HUES6 (cell line): Measurements from ENCODE around the gene CFAP54.

Experiments used
- H3K27ac ChIP-seq: 2 replicates; pipeline ENCODE4 v1.7.0; 2013; ENCODE audit warnings: low read depth, mild to moderate bottlenecking, low read length, inconsistent platforms
- H3K27me3 ChIP-seq: 2 replicates; pipeline ENCODE4 v1.6.1; 2013; ENCODE audit warnings: low read length; ENCODE audit not compliant: control insufficient read depth, insufficient read depth
- H3K36me3 ChIP-seq: 2 replicates; pipeline ENCODE4 v1.6.1; 2013; ENCODE audit warnings: low read length; ENCODE audit not compliant: control insufficient read depth, insufficient read depth
- H3K4me1 ChIP-seq: 2 replicates; pipeline ENCODE4 v1.6.1; 2013; ENCODE audit warnings: low read length; ENCODE audit not compliant: control insufficient read depth, insufficient read depth
- H3K4me3 ChIP-seq: 2 replicates; pipeline ENCODE4 v1.5.1; 2013; ENCODE audit warnings: low read depth, low read length
- H3K9ac ChIP-seq: one replicate; pipeline ENCODE4 v1.6.1; 2013; ENCODE audit warnings: mild to moderate bottlenecking, low read length
- H3K9me3 ChIP-seq: 2 replicates; pipeline ENCODE4 v1.6.1; 2013; ENCODE audit warnings: low read depth, low read length; ENCODE audit not compliant: control insufficient read depth, insufficient read depth

Gene CFAP54

GRCh38 chr12:96824074-96824837 lies 334.9 kb downstream of the CFAP54 start:
- no peak overlapping the region for H3K9ac ChIP-seq
- no peaks in the 10 kb centered on the region for H3K4me1 ChIP-seq
- no peaks in the 10 kb centered on the region for H3K36me3 ChIP-seq
- no peak overlapping the region for H3K27ac ChIP-seq
- H3K9me3 ChIP-seq: no peaks in the 10 kb centered on the region
- H3K4me3 ChIP-seq: no peak overlapping the region
- no peaks in the 10 kb centered on the region for H3K27me3 ChIP-seq

GRCh38 chr12:96824838-96825236 lies 335.5 kb downstream of the CFAP54 start:
- H3K4me3 ChIP-seq: no peak overlapping the region
- no peaks in the 10 kb centered on the region for H3K4me1 ChIP-seq
- no peaks in the 10 kb centered on the region for H3K36me3 ChIP-seq
- no peak overlapping the region for H3K9ac ChIP-seq
- H3K9me3 ChIP-seq: no peaks in the 10 kb centered on the region
- no peaks in the 10 kb centered on the region for H3K27me3 ChIP-seq
- H3K27ac ChIP-seq: no peak overlapping the region

DNA sequence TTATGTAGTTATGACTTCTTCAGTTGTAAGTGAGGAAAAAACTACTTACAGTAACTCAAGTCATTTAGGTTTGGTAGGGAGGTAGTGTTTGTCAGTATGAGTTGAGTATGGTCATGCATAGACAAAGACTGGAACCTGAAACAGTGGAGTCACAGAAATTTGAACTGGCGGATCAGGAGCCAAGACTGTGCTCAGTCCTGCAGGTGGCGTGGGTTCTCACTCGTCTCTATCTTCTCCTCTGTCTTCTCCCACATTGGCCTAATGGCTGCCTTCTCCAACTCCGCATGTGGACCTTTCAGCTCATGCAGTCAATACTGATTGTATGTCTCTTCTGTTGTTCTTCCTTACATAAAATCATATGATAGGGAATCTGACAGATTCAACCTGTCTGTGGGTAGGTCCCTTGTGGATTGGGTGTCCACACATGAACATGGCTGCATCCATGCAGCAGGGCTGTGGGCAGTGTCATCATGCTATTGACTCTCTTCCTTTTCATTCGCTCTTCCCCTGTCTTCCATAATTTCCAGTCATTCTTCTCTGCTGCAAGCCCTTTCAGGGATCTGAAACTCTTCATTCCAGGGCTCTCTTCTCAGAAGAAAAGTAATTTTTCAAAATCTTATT lies 338.9 kb downstream of the CFAP54 start:
- H3K27ac ChIP-seq: no peak overlapping the region
- no peak overlapping the region for H3K9ac ChIP-seq
- no peaks in the 10 kb centered on the region for H3K4me1 ChIP-seq
- 0 out of 2 replicates have a peak, but pooled peaks cover 2% of the 10 kb centered on the region for H3K9me3 ChIP-seq
- no peaks in the 10 kb centered on the region for H3K27me3 ChIP-seq
- no peak overlapping the region for H3K4me3 ChIP-seq
- no peaks in the 10 kb centered on the region for H3K36me3 ChIP-seq

- no peaks in the 10 kb centered on the region for H3K4me1 ChIP-seq
- H3K27me3 ChIP-seq: no peaks in the 10 kb centered on the region
- H3K27ac ChIP-seq: no peak overlapping the region
- no peak overlapping the region for H3K4me3 ChIP-seq
- 0 out of 2 replicates have a peak, but pooled peaks cover 2% of the 10 kb centered on the region for H3K9me3 ChIP-seq
- H3K36me3 ChIP-seq: no peaks in the 10 kb centered on the region
- H3K9ac ChIP-seq: no peak overlapping the region
These were observed 340.0 kb downstream of the CFAP54 start for GRCh38 chr12:96829354-96829753.

GRCh38 chr12:96831346-96831745 lies 342.0 kb downstream of the CFAP54 start:
- Histone ChIP-seq H3K9ac (no peak overlapping the region), H3K4me3 (no peak overlapping the region), H3K9me3 (0 out of 2 replicates have a peak, but pooled peaks cover 2% of the 10 kb centered on the region), H3K4me1 (no peaks in the 10 kb centered on the region), H3K27me3 (no peaks in the 10 kb centered on the region), H3K27ac (no peak overlapping the region), H3K36me3 (no peaks in the 10 kb centered on the region)

- Histone ChIP-seq H3K9ac (no peak overlapping the region), H3K27me3 (no peaks in the 10 kb centered on the region), H3K27ac (no peak overlapping the region)
These were observed 356.9 kb downstream of the CFAP54 start for GRCh38 chr12:96846293-96846692.

DNA sequence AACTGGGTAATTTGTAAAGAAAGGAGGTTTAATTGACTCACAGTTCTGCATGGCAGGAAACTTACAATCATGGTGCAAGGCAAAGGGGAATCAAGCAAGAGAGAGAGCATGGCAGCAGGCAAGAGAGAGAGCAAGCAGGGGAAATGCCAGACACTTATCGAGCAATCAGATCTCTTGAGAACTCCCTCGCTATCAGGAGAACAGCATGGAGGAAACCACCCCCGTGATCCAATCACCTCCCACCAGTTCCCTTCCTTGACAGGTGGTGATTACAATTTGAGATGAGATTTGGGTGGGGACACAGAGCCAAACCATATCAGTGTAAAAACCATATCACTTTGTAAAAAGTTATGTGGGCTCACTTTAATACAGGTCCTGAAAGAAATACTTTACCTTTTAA lies 361.3 kb downstream of the CFAP54 start:
- H3K27me3 ChIP-seq: no peaks in the 10 kb centered on the region
- H3K4me3 ChIP-seq: no peak overlapping the region
- H3K36me3 ChIP-seq: no peaks in the 10 kb centered on the region
- no peak overlapping the region for H3K27ac ChIP-seq
- no peak overlapping the region for H3K9ac ChIP-seq
- peaks cover 10% of the 10 kb centered on the region for H3K4me1 ChIP-seq
- H3K9me3 ChIP-seq: no peaks in the 10 kb centered on the region

More at GRCh38 chr12:96846293-96846692, 356.9 kb downstream of the CFAP54 start:
- Histone ChIP-seq H3K4me1 (peaks cover 10% of the 10 kb centered on the region), H3K9me3 (no peaks in the 10 kb centered on the region), H3K36me3 (no peaks in the 10 kb centered on the region), H3K4me3 (no peak overlapping the region)

DNA sequence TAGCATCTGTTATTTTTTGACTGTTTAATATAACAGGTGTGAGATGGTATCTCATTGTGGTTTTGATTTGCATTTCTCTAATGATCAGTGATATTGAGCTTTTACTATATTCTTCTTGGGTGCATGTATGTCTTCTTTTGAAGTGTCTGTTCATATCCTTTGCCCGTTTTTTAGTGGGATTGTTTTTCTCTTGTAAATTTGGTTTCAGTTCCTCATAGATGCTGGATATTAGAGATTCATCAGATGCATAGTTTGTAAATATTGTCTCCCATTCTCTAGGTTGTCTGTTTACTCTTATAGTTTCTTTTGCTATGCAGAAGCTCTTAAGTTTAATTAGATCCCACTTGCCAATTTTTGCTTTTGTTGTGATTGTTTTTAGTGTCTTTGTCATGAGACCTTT lies 368.8 kb downstream of the CFAP54 start:
- peaks cover 9% of the 10 kb centered on the region for H3K9me3 ChIP-seq
- no peak overlapping the region for H3K27ac ChIP-seq
- H3K27me3 ChIP-seq: no peaks in the 10 kb centered on the region
- H3K4me3 ChIP-seq: no peak overlapping the region
- H3K36me3 ChIP-seq: no peaks in the 10 kb centered on the region
- peaks cover 6% of the 10 kb centered on the region for H3K4me1 ChIP-seq
- no peak overlapping the region for H3K9ac ChIP-seq

- Histone ChIP-seq H3K9me3 (peaks cover 9% of the 10 kb centered on the region), H3K9ac (no peak overlapping the region), H3K27ac (0 out of 2 replicates have a peak overlapping the region, but pooled peaks have one; percentile 50), H3K4me1 (peaks cover 6% of the 10 kb centered on the region), H3K36me3 (no peaks in the 10 kb centered on the region), H3K27me3 (no peaks in the 10 kb centered on the region), H3K4me3 (no peak overlapping the region)
These were observed 372.3 kb downstream of the CFAP54 start for GRCh38 chr12:96861656-96862055.

GRCh38 chr12:96862326-96862725 lies 372.9 kb downstream of the CFAP54 start:
- no peaks in the 10 kb centered on the region for H3K27me3 ChIP-seq
- H3K9me3 ChIP-seq: peaks cover 3% of the 10 kb centered on the region
- H3K27ac ChIP-seq: 0 out of 2 replicates have a peak overlapping the region, but pooled peaks have one; percentile 50
- H3K4me3 ChIP-seq: no peak overlapping the region
- H3K9ac ChIP-seq: no peak overlapping the region
- no peaks in the 10 kb centered on the region for H3K36me3 ChIP-seq
- H3K4me1 ChIP-seq: peaks cover 6% of the 10 kb centered on the region

DNA sequence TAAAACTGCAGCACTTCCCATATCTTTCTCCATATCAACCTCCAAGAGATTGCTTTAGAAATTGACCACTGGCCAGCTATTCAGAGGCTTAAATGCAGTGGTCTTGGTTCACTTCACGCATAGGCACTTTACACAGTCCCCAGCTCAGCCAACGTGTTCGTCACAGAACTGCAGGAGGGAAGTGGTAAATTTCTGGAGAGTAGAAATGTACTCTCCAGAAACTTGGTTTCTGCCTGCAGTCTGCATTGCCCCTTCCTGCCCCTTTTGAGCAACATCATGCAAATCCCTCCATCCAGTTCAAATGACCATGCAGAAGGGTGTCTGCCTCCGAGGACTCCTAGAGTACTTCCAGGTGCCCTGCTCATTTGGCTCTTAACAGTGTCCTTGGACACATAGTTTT lies 375.0 kb downstream of the CFAP54 start:
- Histone ChIP-seq H3K4me3 (no peak overlapping the region), H3K4me1 (peaks cover 6% of the 10 kb centered on the region), H3K27ac (no peak overlapping the region), H3K9me3 (no peaks in the 10 kb centered on the region), H3K27me3 (no peaks in the 10 kb centered on the region), H3K36me3 (no peaks in the 10 kb centered on the region), H3K9ac (no peak overlapping the region)
